ENCODE data around the gene RECQL5.

Gene RECQL5

DNA sequence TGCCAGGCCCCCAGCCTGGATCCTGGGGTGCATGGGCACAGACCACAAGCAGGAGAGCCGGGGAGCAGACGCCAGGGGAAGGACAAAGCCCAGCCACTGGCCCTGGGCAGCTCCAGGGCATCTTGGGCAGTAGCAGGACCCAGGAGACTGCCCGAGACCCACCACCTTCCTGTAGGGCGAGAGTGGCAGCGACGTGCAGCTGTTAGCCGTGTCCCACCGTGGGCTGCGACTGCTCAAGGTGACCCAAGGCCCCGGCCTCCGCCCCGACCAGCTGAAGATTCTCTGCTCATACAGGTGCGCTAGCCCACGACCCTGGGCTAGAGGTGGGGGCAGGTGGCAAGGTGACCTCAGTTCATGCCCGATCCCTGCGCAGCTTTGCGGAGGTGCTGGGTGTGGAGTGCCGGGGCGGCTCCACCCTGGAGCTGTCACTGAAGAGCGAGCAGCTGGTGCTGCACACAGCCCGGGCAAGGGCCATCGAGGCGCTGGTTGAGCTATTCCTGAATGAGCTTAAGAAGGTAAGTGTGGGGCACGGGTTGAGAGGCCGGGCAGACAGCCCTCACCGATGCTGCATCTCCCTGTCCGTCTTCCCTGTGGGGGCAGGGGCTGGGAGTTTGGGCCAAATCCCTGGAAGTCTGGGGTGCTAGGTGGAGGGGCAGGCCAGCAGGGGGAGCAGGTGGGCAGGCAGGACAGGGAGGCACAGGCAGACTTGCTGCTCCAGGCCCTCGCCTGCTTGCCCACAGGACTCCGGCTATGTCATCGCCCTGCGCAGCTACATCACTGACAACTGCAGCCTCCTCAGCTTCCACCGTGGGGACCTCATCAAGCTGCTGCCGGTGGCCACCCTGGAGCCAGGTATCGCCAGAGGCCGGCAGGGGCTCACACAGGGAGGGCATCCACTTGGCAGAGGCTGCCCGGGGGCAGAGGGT lies 47.2 kb downstream of the RECQL5 start:
- peak; percentile 78 for DNase-seq (ENCODE audit: insufficient read length, low spot score)
- no peak for FAIRE-seq
- TF ChIP-seq, protein P1, sequence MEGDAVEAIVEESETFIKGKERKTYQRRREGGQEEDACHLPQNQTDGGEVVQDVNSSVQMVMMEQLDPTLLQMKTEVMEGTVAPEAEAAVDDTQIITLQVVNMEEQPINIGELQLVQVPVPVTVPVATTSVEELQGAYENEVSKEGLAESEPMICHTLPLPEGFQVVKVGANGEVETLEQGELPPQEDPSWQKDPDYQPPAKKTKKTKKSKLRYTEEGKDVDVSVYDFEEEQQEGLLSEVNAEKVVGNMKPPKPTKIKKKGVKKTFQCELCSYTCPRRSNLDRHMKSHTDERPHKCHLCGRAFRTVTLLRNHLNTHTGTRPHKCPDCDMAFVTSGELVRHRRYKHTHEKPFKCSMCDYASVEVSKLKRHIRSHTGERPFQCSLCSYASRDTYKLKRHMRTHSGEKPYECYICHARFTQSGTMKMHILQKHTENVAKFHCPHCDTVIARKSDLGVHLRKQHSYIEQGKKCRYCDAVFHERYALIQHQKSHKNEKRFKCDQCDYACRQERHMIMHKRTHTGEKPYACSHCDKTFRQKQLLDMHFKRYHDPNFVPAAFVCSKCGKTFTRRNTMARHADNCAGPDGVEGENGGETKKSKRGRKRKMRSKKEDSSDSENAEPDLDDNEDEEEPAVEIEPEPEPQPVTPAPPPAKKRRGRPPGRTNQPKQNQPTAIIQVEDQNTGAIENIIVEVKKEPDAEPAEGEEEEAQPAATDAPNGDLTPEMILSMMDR (IDR thresholded peaks at IDR 0.05; ENCODE audit: insufficient read depth, missing control alignments), result peak; percentile 41

GRCh38 chr17:75617675-75618074 lies 49.3 kb downstream of the RECQL5 start:
- TF ChIP-seq, protein P1 (IDR thresholded peaks at IDR 0.05; ENCODE audit: insufficient read depth, missing control alignments), result no peak
- no peak for DNase-seq (ENCODE audit: insufficient read length, low spot score)
- FAIRE-seq, result no peak

- FAIRE-seq (no peak), DNase-seq (ENCODE audit: insufficient read length, low spot score) (no peak)
- TF ChIP-seq, protein P1 (IDR thresholded peaks at IDR 0.05; ENCODE audit: insufficient read depth, missing control alignments), result no peak
These were observed 49.7 kb downstream of the RECQL5 start for GRCh38 chr17:75617218-75617617.

GRCh38 chr17:75616521-75617122 lies 50.3 kb downstream of the RECQL5 start:
- TF ChIP-seq, protein P1 (IDR thresholded peaks at IDR 0.05; ENCODE audit: insufficient read depth, missing control alignments), result no peak
- no peak for DNase-seq (ENCODE audit: insufficient read length, low spot score)
- FAIRE-seq, result no peak

- TF ChIP-seq, protein P1 (IDR thresholded peaks at IDR 0.05; ENCODE audit: insufficient read depth, missing control alignments), result no peak
- no peak for FAIRE-seq
- DNase-seq (ENCODE audit: insufficient read length, low spot score), result no peak
These were observed 51.7 kb downstream of the RECQL5 start for GRCh38 chr17:75615301-75615700.

- TF ChIP-seq, protein P1 (IDR thresholded peaks at IDR 0.05; ENCODE audit: insufficient read depth, missing control alignments), result no peak
- FAIRE-seq, result no peak
- DNase-seq (ENCODE audit: insufficient read length, low spot score), result no peak
These were observed 52.2 kb downstream of the RECQL5 start for GRCh38 chr17:75614556-75615270.

Measured in D721Med (cell line).